Transverse colon (tissue), 4 donors: Measurements from ENCODE around the gene H6PD. TPM values are rescaled to one million over a fixed set of nuclear protein-coding genes. Genes with fewer than 3 reads are reported as not detected.

Experiments
- DNase-seq: peaks from one replicate; pipeline ENCODE4 v3.0.0-alpha.2; 2019
- H3K27ac ChIP-seq, 4 donors: fragments of 200-600 bp; sonication (generic); 2 replicates each; pipeline ENCODE4 v1.5.1; 2016 to 2018; ENCODE audit warnings: inconsistent platforms in 4 of 4
- H3K27me3 ChIP-seq: fragments of 200-600 bp; sonication (generic); 2 replicates; pipeline ENCODE4 v1.5.1; 2017; ENCODE audit warnings: inconsistent platforms
- H3K36me3 ChIP-seq, 4 donors: fragments of 200-600 bp; sonication (generic); 2 replicates each; pipeline ENCODE4 v1.5.1; 2017 to 2019; ENCODE audit warnings: inconsistent platforms in 4 of 4
- H3K4me1 ChIP-seq, 4 donors: fragments of 200-600 bp; sonication (generic); 2 replicates each; pipeline ENCODE4 v1.5.1; 2017 to 2020; ENCODE audit warnings: inconsistent platforms in 4 of 4
- H3K4me3 ChIP-seq, 4 donors: fragments of 200-600 bp; sonication (generic); 1 replicate in 1 of 4; 2 replicates in 3 of 4; pipeline versions ENCODE4 v1.5.1 to v1.6.1; 2017 to 2019; ENCODE audit warnings: inconsistent platforms in 4 of 4
- H3K9me3 ChIP-seq, 2 donors: fragments of 200-600 bp; sonication (generic); 2 replicates each; pipeline ENCODE4 v1.5.1; 2017 to 2019; ENCODE audit warnings: inconsistent platforms in 2 of 2
- CTCF ChIP-seq, 5 experiments: fragments of 200-600 bp in 3 of 5; fragments of 450-650 bp in 2 of 5; sonication (generic) in 3 of 5; IDR thresholded peaks; 1 replicate in 2 of 5; 2 replicates in 3 of 5; pipeline ENCODE4 v1.5.1; 2016 to 2017; ENCODE audit warnings: antibody characterized with exemption in 5 of 5, inconsistent platforms in 3 of 5, mild to moderate bottlenecking in 2 of 5, moderate library complexity in 1 of 5
- EP300 ChIP-seq: sonication (generic); formaldehyde crosslinking; IDR thresholded peaks from one replicate; pipeline ENCODE4 v1.6.1; 2017; ENCODE audit warnings: antibody characterized with exemption, low read depth
- POLR2A ChIP-seq: fragments of 450-650 bp; IDR thresholded peaks from one replicate; pipeline ENCODE4 v1.6.1; 2016; ENCODE audit warnings: antibody characterized with exemption, mild to moderate bottlenecking, moderate library complexity
- POLR2AphosphoS5 ChIP-seq, 3 donors: sonication (generic); formaldehyde crosslinking; IDR thresholded peaks; one replicate each; pipeline ENCODE4 v1.6.1; 2016; ENCODE audit warnings: antibody characterized with exemption in 3 of 3
- WGBS, 2 donors: methylation state at CpG; one replicate each; pipeline ENCODE4 v1.1.5; 2018; ENCODE audit warnings: low coverage in 1 of 2; 5-methylcytosine and 5-hydroxymethylcytosine counted together
- in situ Hi-C, 4 donors: fragments of 200-750 bp; cut with MboI; loops; one replicate each; pipeline versions ENCODE4 v1.15.0 to v1.15.1; 2017; ENCODE audit warnings: low sequenced_read_pairs in 3 of 4, low pct_ligation_motif_present in 1 of 4, low pct_unique_long_range_greater_than_20kb in 1 of 4
- intact Hi-C: fragments of 100-400 bp; cut with DNase I; formaldehyde crosslinking; loops from one replicate; pipeline ENCODE4 v1.15.1; 2023; ENCODE audit warnings: low total_unique reads
- total RNA-seq, 4 donors: library from RNA; depleted of rRNA; stranded (reverse); fragments of >200 nt; gene quantifications; one replicate each; pipeline ENCODE4 v1.1.0, GENCODE V29; 2016

Gene H6PD
- total RNA-seq, 4 donors from 2014 or later = 24.1 to 49.4 (median 26.7) TPM

DNA sequence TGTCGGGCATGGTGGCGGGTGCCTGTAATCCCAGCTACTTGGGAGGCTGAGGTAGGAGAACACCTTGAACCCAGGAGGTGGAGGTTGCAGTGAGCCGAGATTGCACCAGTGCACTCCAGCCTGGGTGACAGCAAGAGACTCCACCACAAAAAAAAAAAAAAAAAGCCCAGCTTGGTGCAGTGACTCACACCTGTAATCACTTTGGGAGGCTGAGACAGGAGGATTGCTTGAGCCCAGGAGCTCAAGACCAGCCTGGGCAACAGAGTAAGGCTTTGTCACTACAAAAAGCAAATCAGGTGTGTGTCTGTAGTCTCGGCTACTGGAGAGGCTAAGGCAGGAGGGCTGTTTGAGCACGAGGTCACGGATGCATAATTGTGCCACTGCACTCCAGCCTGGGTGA is 5.0 kb upstream of the H6PD start:
- TF ChIP-seq POLR2A = no peak
- no peak for TF ChIP-seq POLR2AphosphoS5 (IDR thresholded peaks at IDR 0.05)
- no peak for TF ChIP-seq EP300
- TF ChIP-seq CTCF (IDR thresholded peaks at IDR 0.05) = no peak
- Histone ChIP-seq H3K4me3 (no peak overlapping the region), H3K27ac (no peak overlapping the region), H3K36me3 (no peaks in the 10 kb centered on the region), H3K27me3 (no peaks in the 10 kb centered on the region), H3K9me3 (no peaks in the 10 kb centered on the region), H3K4me1 (peaks cover 0 to 5% (median 4%) of the 10 kb centered on the region in 4 donors)
- 70 to 92% methylated on average over 2 to 6 of the region's 6 CpGs for WGBS, 2 donors
- in situ Hi-C loops = no loop called here
- DNase-seq = no peak
- intact Hi-C loops = no loop called here

- H3K4me3 ChIP-seq = no peak overlapping the region
- H3K36me3 ChIP-seq = no peaks in the 10 kb centered on the region
- TF ChIP-seq POLR2AphosphoS5 (IDR thresholded peaks at IDR 0.05) (no peak), EP300 (no peak), CTCF (IDR thresholded peaks at IDR 0.05) (no peak), POLR2A (no peak)
- H3K9me3 ChIP-seq = no peaks in the 10 kb centered on the region
- H3K27me3 ChIP-seq = no peaks in the 10 kb centered on the region
- 73 to 88% methylated on average over 6 to 7 of the region's 7 CpGs for WGBS, 2 donors
- H3K4me1 ChIP-seq = peaks cover 2 to 15% (median 12%) of the 10 kb centered on the region in 4 donors
- H3K27ac ChIP-seq = no peak overlapping the region
- intact Hi-C loops = no loop called here
- in situ Hi-C loops = no loop called here
- no peak for DNase-seq
These were observed 3.6 kb upstream of the H6PD start for GRCh38 chr1:9230869-9231533.

GRCh38 chr1:9231648-9232332 is 2.8 kb upstream of the H6PD start:
- 49 to 60% methylated on average over 10 to 13 of the region's 13 CpGs for WGBS, 2 donors
- Histone ChIP-seq H3K4me3 (no peak overlapping the region), H3K27me3 (no peaks in the 10 kb centered on the region), H3K27ac (no peak overlapping the region), H3K9me3 (no peaks in the 10 kb centered on the region), H3K4me1 (peaks cover 5 to 20% (median 16%) of the 10 kb centered on the region in 4 donors), H3K36me3 (no peaks in the 10 kb centered on the region)
- intact Hi-C loops = no loop called here
- no peak for DNase-seq
- TF ChIP-seq POLR2A (no peak), EP300 (no peak), POLR2AphosphoS5 (IDR thresholded peaks at IDR 0.05) (no peak)
- in situ Hi-C loops = no loop called here

DNA sequence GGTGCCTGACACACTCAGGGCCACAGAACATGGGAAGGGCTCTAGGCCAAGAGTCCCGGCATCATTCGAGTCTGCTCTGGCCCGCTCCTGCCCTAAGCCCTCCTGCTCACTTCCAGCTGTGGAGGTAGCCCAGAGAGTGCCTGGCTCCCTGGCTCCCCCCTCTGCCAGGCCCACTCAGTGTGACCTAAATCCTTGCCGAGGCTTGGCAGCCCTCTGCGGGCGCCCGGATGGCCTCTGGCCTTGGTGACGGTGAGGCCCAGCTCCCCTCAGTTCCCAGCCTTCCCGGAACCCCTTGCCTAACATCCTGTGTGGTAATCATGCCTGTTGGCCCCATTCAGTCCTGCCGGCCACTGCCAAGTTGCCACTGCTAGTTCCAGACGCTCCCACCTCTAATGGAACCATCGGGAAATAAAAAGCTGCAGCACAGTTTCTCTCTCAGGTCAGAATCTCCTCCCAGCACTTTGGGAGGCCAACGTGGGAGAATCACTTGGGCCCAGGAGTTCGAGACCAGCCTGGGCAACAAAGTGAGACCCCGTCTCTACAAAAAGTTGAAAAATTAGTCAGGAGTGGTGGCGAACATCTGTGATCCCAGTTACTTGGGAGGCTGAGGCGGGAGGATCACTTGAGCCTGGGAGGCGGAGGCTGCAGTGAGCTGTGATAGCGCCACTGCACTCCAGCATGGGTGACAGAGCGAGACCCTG is 1.2 kb upstream of the H6PD start:
- H3K4me1 ChIP-seq = peaks cover 11 to 31% (median 23%) of the 10 kb centered on the region in 4 donors
- in situ Hi-C loops (no loop called here), intact Hi-C loops (no loop called here)
- H3K4me3 ChIP-seq = no peak overlapping the region
- WGBS, 2 donors = 75 to 86% methylated on average over 4 to 20 of the region's 20 CpGs
- no peaks in the 10 kb centered on the region for H3K36me3 ChIP-seq
- no peaks in the 10 kb centered on the region for H3K27me3 ChIP-seq
- peak; percentile 68 for DNase-seq
- H3K9me3 ChIP-seq = no peaks in the 10 kb centered on the region
- TF ChIP-seq POLR2AphosphoS5 (IDR thresholded peaks at IDR 0.05) (peak; percentile 26 to 75 (median 54)), POLR2A (peak; percentile 10), CTCF (IDR thresholded peaks at IDR 0.05) (no peak), EP300 (peak; percentile 61)
- H3K27ac ChIP-seq = peak overlapping the region; percentile 93 to 98 (median 96)
